ENCODE data around the gene PLXNA1. TPM values are rescaled to one million over a fixed set of nuclear protein-coding genes. Genes with fewer than 3 reads are reported as not detected.

The PLXNA1 gene
- total RNA-seq, 2 donors from 2014 or later: 15.4 to 18.0 TPM

DNA sequence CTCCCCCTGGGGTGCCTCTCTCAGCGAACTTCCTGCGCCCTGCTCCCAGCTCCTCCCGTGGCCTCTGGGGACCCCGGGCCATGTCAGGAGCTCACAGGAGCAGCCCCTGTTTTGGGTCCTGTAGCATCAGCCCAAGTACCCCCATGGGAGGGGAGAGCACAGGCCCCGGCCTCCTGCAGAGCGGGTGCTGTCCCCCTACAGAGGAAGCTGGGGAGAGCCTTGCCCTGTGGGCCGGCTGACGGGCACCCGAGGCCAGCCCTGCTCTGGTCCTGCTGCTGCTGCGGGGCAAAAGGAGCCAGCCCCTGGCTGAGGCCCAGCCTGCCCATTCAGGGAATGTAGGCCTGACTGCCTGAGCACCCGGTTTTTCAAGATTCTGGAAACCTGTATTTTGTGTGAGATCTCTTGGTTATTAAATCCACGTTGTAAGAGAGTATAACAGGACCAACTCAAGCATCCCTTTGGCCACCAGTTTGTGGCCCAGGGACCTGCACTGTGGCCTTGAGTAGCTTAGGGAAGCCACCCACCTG, 12.4 kb downstream of the PLXNA1 start:
- ATAC-seq: no peak
- intact Hi-C loops (cut with DNase I, micrococcal nuclease): no loop called here
- no peak for DNase-seq

DNA sequence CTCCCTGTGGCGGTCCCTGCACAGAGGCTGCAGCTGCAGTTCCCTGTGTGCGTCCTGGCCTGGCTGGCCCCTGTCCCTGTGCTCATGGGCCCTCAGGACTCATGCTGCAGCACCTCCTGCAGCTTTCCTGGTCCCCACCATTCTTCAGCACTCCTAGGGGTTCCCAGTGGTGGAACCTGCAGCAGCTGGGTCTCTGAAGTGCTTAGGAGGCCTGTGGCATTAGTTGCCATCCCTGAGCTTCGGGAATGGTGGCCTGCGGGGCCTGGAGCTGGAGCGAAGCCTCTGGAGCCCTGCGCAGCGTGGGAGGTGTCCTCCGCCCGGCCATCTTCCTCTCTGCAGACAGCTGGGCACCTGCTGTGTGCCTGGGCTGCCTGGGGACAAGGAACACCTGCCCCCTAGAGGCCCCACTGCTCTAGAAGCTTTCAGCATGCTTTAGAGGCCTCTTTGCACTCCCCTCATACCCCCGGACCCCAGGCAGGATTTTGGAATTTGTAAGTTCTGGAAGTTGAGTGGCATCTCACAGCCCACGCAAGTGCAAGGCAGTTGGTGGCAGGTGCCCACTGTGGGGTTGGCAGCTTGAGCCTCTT, 13.1 kb downstream of the PLXNA1 start:
- DNase-seq: no peak
- no peak for ATAC-seq
- intact Hi-C loops (cut with DNase I, micrococcal nuclease): no loop called here

DNA sequence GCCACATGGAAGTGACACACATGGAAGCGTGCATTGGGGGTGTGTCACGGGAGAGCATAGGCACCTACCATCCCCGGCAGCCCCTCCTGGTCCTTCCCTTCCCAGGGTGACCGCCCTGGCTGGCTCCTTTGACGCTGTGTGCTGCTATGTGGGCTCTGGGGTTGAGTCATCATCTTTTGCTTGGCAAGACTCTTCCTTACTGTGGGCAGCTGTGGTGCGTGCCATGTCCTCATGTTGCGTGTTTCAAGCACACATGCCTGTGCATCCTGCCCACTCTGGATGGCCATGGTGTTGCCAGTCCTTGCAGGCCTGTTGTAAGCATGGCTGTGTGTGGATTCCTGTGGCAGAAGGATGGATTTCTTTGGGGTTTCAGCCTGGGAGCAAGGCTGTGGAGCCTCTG, 14.0 kb downstream of the PLXNA1 start:
- DNase-seq (no peak), ATAC-seq (no peak)
- intact Hi-C loops (cut with DNase I, micrococcal nuclease): no loop called here

DNA sequence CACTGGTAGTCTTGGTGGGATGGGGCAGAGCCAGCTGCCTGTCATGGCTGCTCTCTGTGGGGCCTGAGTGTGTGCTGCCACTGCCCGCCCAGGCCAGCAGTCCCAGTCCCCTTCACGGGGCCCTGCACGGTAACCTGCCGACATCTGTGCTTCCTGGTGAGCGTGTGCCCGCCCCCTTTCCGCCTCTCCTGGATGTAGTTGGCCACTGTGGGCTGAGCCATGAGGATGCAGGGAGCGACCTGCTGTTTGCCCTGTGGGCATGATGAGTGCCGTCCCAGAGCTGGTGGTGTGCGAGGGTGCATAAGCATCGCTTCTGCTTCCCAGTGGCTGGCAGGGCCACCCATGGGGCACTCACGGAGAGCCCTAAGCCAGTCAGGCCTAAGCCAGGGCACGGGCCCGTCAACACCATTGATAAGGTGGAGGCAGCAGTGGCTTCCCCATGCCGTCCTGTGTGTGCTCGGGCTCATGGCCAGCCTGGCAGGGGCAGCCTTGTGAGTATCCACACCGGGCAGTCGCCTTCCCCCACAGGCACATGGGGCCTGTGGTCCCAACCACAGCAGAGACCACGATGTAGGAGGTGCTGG, 14.6 kb downstream of the PLXNA1 start:
- ATAC-seq (no peak), DNase-seq (no peak)
- intact Hi-C loops (cut with DNase I, micrococcal nuclease): no loop called here

DNA sequence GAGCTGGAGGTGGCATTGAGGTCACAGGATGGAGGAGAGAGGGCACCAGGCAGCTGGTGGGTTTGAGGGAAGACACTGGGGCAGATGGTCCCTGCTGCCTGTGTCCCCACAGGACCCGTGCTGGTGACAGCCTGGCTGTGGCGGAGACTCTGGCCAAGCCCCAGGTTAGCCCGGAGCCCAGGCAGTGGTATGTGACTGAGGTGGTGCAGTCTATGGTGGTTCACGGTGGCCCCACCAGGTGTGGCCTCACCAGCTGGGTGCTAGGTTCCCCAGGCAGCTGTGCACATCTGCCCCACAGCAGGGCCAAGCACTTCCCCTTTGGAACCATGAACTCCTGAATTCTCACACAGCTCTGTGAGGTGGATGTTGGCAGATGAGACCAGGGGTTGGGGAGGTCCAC, 15.4 kb downstream of the PLXNA1 start:
- ATAC-seq (peak; percentile 57), DNase-seq (no peak)
- intact Hi-C loops (cut with DNase I, micrococcal nuclease): no loop called here

DNA sequence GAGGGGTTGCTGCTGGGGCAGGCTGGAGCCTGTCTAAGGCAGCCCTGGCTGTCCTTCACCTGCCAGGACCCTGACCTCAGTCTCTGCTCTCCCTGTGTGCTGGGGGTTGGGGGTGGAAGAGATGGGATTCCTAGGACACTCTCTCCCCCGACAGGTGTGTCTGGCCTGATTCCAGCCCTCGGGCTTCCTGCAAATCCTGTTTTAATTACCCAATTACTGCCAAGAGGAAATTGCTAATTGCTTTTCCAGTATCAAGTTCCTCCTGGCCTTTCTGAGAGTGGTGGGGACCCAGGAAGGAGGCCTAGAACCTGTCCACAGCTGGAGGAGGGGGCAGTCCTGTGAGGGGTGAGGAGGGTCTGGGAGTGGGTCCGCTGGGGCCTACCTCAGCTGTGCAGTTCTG, 15.8 kb downstream of the PLXNA1 start:
- intact Hi-C loops (cut with DNase I, micrococcal nuclease): no loop called here
- DNase-seq: peak; percentile 55 to 64
- ATAC-seq: peak; percentile 72

DNA sequence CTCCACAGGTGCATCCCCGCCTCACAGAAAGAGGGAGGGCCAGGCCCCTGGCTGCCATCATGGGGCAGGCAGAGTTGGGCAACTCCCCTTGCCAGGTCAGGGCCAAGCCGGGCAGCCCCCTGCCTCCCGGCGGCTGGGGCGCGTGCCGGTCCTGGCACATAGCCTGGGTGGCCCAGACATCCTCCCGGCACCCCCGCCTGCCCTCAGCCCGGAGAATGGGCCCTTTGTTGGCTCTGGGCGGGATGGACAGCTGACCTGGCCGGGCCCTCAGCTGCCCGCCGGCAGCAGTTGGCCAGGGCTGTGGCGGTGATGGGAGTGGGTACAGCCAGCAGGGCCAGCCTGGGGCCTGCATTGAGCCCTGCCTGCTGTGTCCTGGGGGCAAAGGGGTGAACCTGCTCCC, 16.5 kb downstream of the PLXNA1 start:
- intact Hi-C loops (cut with DNase I, micrococcal nuclease): no loop called here
- ATAC-seq (no peak), DNase-seq (no peak)

DNA sequence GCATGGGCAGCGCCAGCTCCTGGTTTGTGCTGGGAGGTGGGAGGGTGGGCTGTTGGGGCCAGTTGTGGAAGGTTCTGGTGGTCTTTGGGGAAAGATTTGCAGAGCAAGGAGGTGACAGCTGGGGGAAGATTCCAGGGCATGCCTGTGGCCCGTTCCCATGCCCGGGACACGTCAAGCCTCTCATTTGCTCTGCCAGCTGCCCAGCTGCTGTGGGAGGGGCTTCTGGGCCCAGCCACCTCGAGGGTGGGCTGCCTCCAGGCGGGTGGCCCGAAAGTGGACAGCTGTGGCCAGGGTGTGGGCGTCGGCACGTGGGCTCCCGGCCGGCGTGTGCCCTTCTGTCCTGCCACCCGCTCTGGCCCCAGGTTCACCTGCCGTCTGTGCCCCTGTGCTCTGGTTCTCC, 17.2 kb downstream of the PLXNA1 start:
- DNase-seq (no peak), ATAC-seq (no peak)
- intact Hi-C loops (cut with DNase I, micrococcal nuclease): no loop called here

DNA sequence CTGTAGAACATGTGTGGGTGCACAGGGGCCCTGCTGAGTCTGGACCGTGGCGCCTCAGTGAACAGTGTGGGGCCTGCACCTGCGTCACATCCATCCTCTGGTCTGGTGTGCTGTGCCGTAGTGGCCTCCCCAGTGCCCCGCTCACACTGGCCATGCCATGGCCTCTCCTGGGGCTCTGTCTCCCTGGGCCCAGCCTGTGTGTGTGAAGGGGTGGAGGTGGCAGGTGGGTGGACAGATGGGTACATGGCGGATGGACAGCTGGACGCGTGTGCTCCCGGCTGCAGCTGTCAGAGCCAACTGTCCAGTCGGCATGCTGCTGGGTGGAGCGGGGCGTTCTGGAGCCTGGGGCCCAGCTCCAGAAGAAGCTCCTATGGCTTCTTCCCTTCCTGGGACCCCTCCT, 17.8 kb downstream of the PLXNA1 start:
- ATAC-seq: no peak
- no peak for DNase-seq
- intact Hi-C loops (cut with DNase I, micrococcal nuclease): no loop called here

DNA sequence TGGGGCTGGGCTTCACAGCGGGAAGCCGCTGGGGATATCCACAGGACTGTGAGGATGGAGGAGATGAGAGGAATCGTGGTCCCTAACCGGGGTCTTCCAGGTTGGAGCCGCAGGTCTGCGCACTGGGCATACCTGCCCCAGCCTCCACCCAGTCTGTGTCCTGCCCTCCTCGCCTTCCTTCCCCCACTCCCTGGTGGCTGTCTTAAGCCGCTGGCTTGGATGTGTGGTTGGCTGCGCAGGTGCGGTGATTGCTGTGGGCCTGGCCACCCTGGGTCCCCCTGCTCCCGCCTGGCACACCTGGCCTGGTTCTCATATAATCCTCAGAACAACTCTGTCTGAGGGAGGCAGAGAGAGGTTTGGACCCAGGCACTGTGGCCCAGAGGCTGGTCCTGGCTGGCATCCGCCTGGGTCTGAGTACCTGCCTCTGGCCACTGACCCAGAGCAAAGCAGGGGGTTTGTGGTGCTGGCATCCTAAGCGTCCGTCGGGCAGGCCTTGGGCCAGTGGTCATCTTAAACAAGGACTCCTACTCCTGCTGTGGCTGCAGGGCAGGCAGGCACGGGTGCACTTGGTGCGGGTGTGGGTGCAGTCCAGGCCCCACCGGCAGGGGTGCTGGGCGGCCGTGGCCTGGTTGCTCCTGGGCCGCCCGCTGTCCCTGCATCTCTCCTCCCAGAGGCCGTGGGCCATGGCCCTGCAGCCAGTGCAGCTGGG, 18.7 kb downstream of the PLXNA1 start:
- ATAC-seq (no peak), DNase-seq (no peak)
- intact Hi-C loops (cut with DNase I, micrococcal nuclease): no loop called here

DNA sequence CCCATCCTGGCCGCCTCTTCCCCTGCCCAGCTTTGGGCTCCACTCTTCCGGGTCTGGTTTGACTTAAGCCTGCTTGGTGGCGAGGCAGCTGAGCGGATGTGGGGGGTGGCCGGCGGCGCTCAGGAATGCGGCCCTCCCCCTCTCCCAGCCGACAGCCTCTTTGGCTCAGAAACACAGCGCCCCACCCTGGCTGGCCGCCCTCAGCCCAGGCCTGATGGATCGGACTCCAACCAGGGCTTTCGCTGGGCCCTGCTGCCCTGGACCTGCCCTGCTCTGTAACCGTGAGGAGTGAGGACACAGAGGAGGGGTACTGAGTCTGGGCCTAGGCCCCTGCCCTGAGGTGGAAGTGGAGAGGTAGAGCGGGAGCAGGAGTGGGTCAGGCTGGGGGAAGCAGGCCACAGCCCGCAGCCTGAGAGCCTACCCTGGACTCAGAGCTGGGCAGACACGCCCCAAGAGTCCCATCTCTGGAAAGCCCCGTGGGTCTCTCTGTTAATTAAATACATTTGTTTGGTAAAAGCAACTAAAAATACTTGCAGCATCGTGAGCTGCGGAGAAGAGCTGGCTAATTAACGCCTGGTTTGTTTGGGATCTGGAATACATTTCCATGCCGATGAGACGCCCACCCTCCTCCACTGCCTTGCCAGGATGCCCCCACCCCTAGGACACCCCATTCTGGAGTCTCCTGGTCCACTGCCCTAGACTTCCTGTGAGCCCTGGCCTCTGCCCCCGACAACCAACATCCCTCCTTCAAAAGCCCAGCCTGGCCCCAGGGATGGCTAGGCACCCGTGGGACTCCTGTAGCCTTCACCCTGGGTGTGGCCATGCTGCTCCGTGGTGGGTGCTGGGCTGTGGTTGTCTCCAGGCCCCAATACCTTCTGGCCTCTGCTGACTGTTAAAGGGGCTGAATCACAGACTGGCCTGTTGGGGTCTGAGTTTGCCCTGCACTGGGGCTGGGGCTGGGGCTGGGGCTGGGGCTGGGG, 19.6 kb downstream of the PLXNA1 start:
- intact Hi-C loops (cut with DNase I, micrococcal nuclease): no loop called here
- peak; percentile 45 to 58 for DNase-seq
- ATAC-seq: peak; percentile 13

DNA sequence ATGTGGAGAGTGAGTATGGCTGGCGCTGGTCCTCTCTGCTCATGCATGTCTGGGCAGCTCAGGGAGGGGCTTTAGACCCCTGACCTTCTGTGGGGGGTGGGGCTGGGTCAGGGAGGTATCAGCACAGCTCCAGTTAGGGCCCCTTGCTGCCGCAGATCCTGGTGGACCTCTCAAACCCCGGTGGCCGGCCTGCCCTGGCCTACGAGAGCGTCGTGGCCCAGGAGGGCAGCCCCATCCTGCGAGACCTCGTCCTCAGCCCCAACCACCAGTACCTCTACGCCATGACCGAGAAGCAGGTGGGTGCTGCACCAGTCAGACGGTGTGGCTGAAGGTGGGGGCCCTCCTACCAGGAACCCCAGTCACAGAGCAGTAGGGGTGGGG, 20.2 kb downstream of the PLXNA1 start:
- no peak for ATAC-seq
- intact Hi-C loops (cut with DNase I, micrococcal nuclease): no loop called here
- no peak for DNase-seq

DNA sequence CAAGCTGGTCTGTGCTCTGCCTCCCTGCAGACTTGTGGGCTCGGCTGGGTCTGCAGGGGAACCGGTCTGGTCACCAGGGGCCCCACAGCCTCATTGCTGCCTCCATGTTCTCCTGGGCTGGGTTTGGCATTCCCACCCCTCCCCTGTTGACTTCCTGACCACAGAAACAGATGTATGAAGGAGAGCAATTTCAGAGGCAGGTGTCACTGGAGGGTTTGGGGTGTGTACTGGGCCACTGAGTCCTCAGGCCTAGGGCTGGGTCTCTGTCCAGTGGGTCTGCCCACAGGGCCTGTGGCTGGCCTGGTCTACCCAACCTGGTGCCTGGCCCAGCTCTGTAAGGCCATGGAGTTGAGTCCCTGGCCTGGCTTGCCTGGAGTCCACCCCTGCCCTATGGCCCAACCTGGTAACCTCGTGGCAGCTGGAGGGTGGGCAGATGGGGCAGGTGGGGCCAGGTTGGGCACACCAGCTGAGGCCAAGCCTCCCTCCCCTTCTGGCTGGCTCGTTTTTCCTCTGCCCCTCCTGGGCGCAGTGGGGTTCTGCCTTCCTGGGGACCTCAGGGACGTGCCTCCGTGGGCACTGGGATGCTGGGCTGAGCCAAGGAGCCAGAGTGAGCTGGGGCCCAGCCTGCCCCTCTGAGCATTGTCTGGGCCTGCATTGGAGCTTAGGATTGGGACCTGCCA, 20.8 kb downstream of the PLXNA1 start:
- ATAC-seq (no peak), DNase-seq (no peak)
- intact Hi-C loops (cut with DNase I, micrococcal nuclease): no loop called here

DNA sequence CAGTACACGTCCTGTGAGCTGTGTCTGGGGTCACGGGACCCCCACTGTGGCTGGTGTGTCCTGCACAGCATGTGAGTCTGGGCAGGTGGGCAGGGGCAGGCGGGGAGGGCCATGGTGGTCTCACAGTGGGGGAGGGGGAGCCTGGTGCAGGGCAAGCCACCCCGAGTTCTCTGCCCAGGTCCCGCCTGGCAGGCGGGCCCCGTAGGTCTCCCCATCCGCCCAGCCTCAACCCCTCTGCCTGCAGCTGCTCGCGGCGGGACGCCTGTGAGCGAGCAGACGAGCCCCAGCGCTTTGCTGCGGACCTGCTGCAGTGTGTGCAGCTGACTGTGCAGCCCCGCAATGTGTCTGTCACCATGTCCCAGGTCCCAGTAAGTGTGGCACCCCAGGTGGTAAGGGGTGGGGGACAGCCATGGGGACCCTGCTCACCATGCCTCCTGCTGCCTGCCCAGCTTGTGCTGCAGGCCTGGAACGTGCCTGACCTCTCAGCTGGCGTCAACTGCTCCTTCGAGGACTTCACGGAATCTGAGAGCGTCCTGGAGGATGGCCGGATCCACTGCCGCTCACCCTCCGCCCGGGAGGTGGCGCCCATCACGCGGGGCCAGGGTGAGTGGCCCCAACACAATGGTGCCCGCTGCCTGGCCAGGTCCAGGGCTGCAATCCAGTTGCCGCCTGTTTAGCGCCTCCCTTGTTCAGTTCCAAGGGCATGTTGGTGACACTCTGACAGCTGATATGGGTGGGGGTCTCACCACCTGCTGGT, 21.9 kb downstream of the PLXNA1 start:
- intact Hi-C loops (cut with DNase I, micrococcal nuclease): no loop called here
- DNase-seq (no peak), ATAC-seq (no peak)

DNA sequence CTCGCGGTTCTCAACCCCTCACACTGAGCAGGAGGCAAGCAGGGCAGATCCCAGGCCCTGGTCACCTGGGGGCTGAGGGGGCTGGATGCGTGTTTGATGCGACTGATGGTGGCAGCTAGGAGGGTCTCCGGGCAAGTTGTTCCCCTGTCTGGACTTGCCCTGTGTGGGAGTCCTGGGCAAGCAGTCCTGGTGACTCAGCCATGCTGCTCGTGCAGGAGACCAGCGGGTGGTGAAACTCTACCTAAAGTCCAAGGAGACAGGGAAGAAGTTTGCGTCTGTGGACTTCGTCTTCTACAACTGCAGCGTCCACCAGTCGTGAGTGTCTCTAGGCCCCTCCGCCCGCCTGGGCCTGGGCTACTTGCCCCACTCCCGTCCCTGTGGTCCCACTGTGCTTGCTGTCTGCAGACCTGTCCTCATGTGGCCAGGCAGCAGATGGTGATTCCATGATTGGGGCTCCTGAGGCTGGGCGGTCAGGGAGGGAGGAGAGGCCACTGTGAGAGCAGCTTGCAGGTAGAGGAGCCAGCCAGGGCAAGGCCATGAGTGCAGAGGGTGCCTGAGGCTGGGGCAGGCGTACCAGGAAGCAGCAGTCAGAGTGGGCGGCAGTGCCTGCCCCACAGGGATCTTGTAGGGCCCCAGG, 23.1 kb downstream of the PLXNA1 start:
- intact Hi-C loops (cut with DNase I, micrococcal nuclease): no loop called here
- DNase-seq (no peak), ATAC-seq (no peak)

DNA sequence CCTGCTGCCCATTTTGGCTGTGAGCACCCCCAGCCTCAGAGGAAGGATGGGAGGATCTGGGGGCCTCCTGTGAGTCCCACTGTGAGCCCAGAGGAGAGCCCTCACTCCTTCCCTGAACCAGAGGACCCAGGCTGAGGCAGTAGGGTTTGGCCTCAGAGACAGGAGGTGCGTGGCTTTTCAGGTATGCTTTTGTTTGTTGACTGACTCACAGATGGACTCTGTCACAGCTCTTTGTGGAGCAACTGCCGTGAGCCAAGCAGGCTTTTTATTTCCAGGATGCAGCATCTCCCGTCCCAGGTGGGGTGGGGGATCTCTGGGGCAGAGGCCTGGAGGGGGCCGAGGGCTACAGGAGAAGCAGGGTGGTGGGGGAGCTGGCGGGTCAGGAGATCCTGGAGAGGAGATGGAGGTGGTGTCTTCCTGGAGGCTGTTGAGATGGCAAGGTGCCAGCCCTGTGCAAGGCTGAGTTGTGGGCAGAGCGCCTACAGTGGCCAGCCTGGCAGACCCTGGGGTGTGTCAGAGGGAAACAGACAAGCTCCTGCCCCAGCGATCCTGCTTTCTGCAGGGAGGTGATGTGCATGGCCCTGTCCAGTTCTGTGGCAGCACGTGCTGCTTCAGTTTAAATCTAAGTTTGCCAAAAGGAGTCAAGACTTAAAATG, 24.0 kb downstream of the PLXNA1 start:
- intact Hi-C loops (cut with DNase I, micrococcal nuclease): no loop called here
- ATAC-seq (no peak), DNase-seq (no peak)

DNA sequence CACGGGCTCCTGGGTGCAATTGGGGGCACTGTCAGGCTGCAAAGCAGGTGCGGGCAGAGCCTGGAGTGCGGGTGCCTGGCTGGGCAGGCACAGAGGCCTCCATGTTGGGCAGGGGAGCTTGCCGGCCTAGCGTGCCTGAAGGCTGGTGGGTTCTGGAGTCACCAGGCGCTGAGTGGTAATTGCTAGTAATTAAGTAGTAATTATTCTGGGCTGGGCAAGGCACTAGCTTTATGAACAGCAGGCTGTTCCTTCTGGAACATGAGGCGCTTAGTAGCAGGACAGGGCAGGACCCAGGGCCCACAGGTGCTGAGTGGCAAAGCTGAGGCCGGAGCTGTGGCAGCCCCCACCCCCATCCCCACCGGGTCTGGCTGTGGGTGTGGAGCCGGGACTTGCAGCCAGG, 25.3 kb downstream of the PLXNA1 start:
- no peak for ATAC-seq
- intact Hi-C loops (cut with DNase I, micrococcal nuclease): no loop called here
- no peak for DNase-seq
